GM12878 (cell line): Measurements from ENCODE around the gene CAMK4. TPM values are rescaled to one million over a fixed set of nuclear protein-coding genes. Genes with fewer than 3 reads are reported as not detected.

ENCODE experiments used
- ATAC-seq: fragments of 200-7000 bp; cut with Tn5 transposase; 3 replicates; pipeline ENCODE4 v1.9.1; 2020; ENCODE audit warnings: mild to moderate bottlenecking, moderate library complexity
- BruUV-seq: library from RNA; stranded (reverse); fragments of 400-500 nt; replicated peaks from 2 replicates; lab custom pipeline; 2021; lab: Mats Ljungman, UMichigan
- CTCF ChIA-PET: fragments of 300-600 bp; sonication (Branson Sonifier 250); formaldehyde crosslinking; extraction: SDS; loops from one replicate; lab custom pipeline; 2021; ENCODE audit warnings: inconsistent platforms; lab: Yijun Ruan, JAX
- POLR2A ChIA-PET: fragments of 350-600 bp; formaldehyde crosslinking; extraction: SDS; loops from one replicate; lab custom pipeline; 2021; ENCODE audit warnings: inconsistent platforms; lab: Charles Lee
- RAD21 ChIA-PET: fragments of 300-600 bp; sonication (Branson Sonifier 250); formaldehyde crosslinking; loops from one replicate; lab custom pipeline; 2023; ENCODE audit warnings: antibody characterized with exemption; ENCODE audit not compliant: unreplicated experiment; lab: Charles Lee
- SMC1A ChIA-PET: fragments of 300-600 bp; sonication (Branson Sonifier 250); formaldehyde crosslinking; loops from one replicate; lab custom pipeline; 2023; ENCODE audit not compliant: unreplicated experiment, uncharacterized antibody; lab: Charles Lee
- DNase-seq: peaks from one replicate; pipeline ENCODE4 v3.0.0-alpha.2; 2011; ENCODE audit warnings: low read depth, low spot score
- FAIRE-seq: peaks from 3 replicates; lab custom pipeline; 2011; peaks lifted over from hg19 to GRCh38; lab: Jason Lieb, UNC
- H2AFZ ChIP-seq: 2 replicates; pipeline ENCODE4 v1.6.0; 2011; ENCODE audit warnings: low read depth, low read length, control low read depth; ENCODE audit not compliant: control insufficient read depth
- H3K27ac ChIP-seq: 2 replicates; pipeline ENCODE4 v1.5.1; 2011; ENCODE audit warnings: control low read depth; ENCODE audit not compliant: control insufficient read depth, insufficient read depth
- H3K27me3 ChIP-seq, 2 experiments: replicated peaks in 1 of 2; 2 replicates each; pipeline versions ENCODE4 v1.6.0 to v1.6.1; 2011; ENCODE audit warnings: low read length in 1 of 2; ENCODE audit not compliant: control insufficient read depth in 2 of 2, insufficient read depth in 2 of 2
- H3K36me3 ChIP-seq, 2 experiments: 2 replicates each; pipeline ENCODE4 v1.5.1; 2011; ENCODE audit warnings: low read length in 1 of 2; ENCODE audit not compliant: control insufficient read depth in 2 of 2, insufficient read depth in 2 of 2
- H3K4me1 ChIP-seq: 2 replicates; pipeline ENCODE4 v1.6.1; 2011; ENCODE audit warnings: mild to moderate bottlenecking, low read length, moderate library complexity, mixed read lengths; ENCODE audit not compliant: control insufficient read depth, insufficient read depth
- H3K4me2 ChIP-seq: 2 replicates; pipeline ENCODE4 v1.6.0; 2011; ENCODE audit warnings: control low read depth; ENCODE audit not compliant: control insufficient read depth, insufficient read depth
- H3K4me3 ChIP-seq: fragments of 200-600 bp; sonication (generic); 2 replicates; pipeline ENCODE4 v1.5.1; 2016
- H3K79me2 ChIP-seq: 2 replicates; pipeline ENCODE4 v1.6.0; 2011; ENCODE audit warnings: low read length; ENCODE audit not compliant: control insufficient read depth, insufficient read depth
- H3K9ac ChIP-seq: 2 replicates; pipeline ENCODE4 v1.8.0; 2011; ENCODE audit warnings: low read length, control low read depth, mixed read lengths; ENCODE audit not compliant: control insufficient read depth, insufficient read depth
- H3K9me3 ChIP-seq: replicated peaks from 3 replicates; pipeline ENCODE4 v1.5.1; 2011; ENCODE audit warnings: mild to moderate bottlenecking, low read length; ENCODE audit not compliant: control insufficient read depth, insufficient read depth
- H4K20me1 ChIP-seq: 2 replicates; pipeline ENCODE4 v1.6.0; 2011; ENCODE audit not compliant: control insufficient read depth, insufficient read depth
- ELK1 ChIP-seq: IDR thresholded peaks from 2 replicates; pipeline ENCODE4 v1.6.1; 2012; ENCODE audit warnings: low read depth, low read length, improper control_type of control experiment
- EP300 ChIP-seq, 2 experiments: fragments of 150-350 bp in 1 of 2; IDR thresholded peaks; 2 replicates each; pipeline ENCODE4 v1.6.1; 2011 to 2012; ENCODE audit warnings: low read depth in 2 of 2, low read length in 2 of 2, borderline replicate concordance in 1 of 2, improper control_type of control experiment in 1 of 2, inconsistent platforms in 1 of 2; ENCODE audit not compliant: control insufficient read depth in 1 of 2
- HDAC2 ChIP-seq: fragments of 200-600 bp; sonication (generic); IDR thresholded peaks from 2 replicates; pipeline ENCODE4 v1.6.1; 2017
- MYC ChIP-seq: IDR thresholded peaks from 2 replicates; pipeline ENCODE4 v1.6.1; 2011; ENCODE audit warnings: mild to moderate bottlenecking, low read length, moderate library complexity, inconsistent platforms; ENCODE audit not compliant: insufficient read depth, insufficient replicate concordance, insufficient read length, severe bottlenecking
- NR2F1 ChIP-seq: fragments of 450-650 bp; conservative IDR thresholded peaks from 2 replicates; pipeline ENCODE4 v1.6.1; 2017; ENCODE audit warnings: mild to moderate bottlenecking
- PAX8 ChIP-seq: fragments of 450-650 bp; IDR thresholded peaks from 2 replicates; pipeline ENCODE4 v1.6.1; 2017; ENCODE audit warnings: mild to moderate bottlenecking, moderate library complexity
- POU2F2 ChIP-seq: IDR thresholded peaks from 3 replicates; pipeline ENCODE4 v1.6.1; 2011; ENCODE audit warnings: low read depth, mild to moderate bottlenecking, low read length, borderline replicate concordance
- RELA ChIP-seq: fragments of 450-650 bp; IDR thresholded peaks from 2 replicates; pipeline ENCODE4 v1.8.0; 2014; ENCODE audit warnings: borderline replicate concordance; ENCODE audit not compliant: partially characterized antibody
- RFX5 ChIP-seq: IDR thresholded peaks from 2 replicates; pipeline ENCODE4 v1.6.1; 2011; ENCODE audit warnings: low read depth, low read length, improper control_type of control experiment
- TARDBP ChIP-seq: IDR thresholded peaks from 2 replicates; pipeline ENCODE4 v1.6.1; 2016; ENCODE audit warnings: borderline replicate concordance
- USF2 ChIP-seq: IDR thresholded peaks from 2 replicates; pipeline ENCODE4 v1.6.1; 2011; ENCODE audit warnings: low read depth, low read length, improper control_type of control experiment, borderline replicate concordance
- ZBTB33 ChIP-seq: fragments of 450-650 bp; IDR thresholded peaks from 2 replicates; pipeline ENCODE4 v1.6.1; 2017; ENCODE audit warnings: mild to moderate bottlenecking
- WGBS: methylation state at CpG from one replicate; pipeline ENCODE4 v1.1.6; 2016; ENCODE audit warnings: low lambda C conversion rate; ENCODE audit not compliant: insufficient replicate concordance, insufficient coverage; ENCODE audit errors: missing lambda C conversion rate; 5-methylcytosine and 5-hydroxymethylcytosine counted together
- in situ Hi-C: fragments of 300-500 bp; cut with MboI; formaldehyde crosslinking; loops from 9 replicates; pipeline ENCODE4 v1.14.3; 2018; ENCODE audit warnings: mixed read lengths
- intact Hi-C: fragments of 100-400 bp; cut with micrococcal nuclease; formaldehyde crosslinking; loops from one replicate; pipeline ENCODE4 v1.14.2; 2022; ENCODE audit not compliant: unreplicated experiment
- polyA plus RNA-seq, 11 experiments: library from polyadenylated mRNA; depleted of rRNA in 4 of 11; unstranded in 6 of 11; stranded (reverse) in 5 of 11; fragments of >200 nt; fragmentation: Nextera tagmentation in 4 of 11; fragmentation: Illumina TruSeq in 1 of 11; extraction: Ambion mirVana in 4 of 11; extraction: Trizol in 1 of 11; gene quantifications; 1 replicate in 1 of 11; 2 replicates in 10 of 11; pipeline versions ENCODE4 v1.2.1 to v1.2.3, GENCODE V29; 2011 to 2016; ENCODE audit warnings: inconsistent platforms in 2 of 11, missing spikeins in 2 of 11, low read depth in 1 of 11
- total RNA-seq, 4 experiments: library from RNA; depleted of rRNA in 3 of 4; stranded (reverse); fragments of >200 nt in 3 of 4; fragmentation: Illumina TruSeq in 1 of 4; extraction: Trizol in 1 of 4; gene quantifications; 2 replicates each; pipeline versions ENCODE4 v1.2.1 to v1.2.3, GENCODE V29; 2013 to 2021

The CAMK4 gene
- total and polyA plus RNA-seq, 10 of the 15 experiments (the other 5 are each of a cell fraction or from before 2014, with no cell fraction given), result 13.3 to 51.9 (median 35.3) TPM

- Histone ChIP-seq H3K27ac (no peak overlapping the region), H3K79me2 (no peaks in the 10 kb centered on the region), H2AFZ (no peak overlapping the region), H3K4me2 (no peak overlapping the region), H3K9ac (no peak overlapping the region), H3K9me3 (peaks cover 6% of the 10 kb centered on the region; the same call in 2 of the 3 replicates), H3K4me3 (no peak overlapping the region), H3K27me3 (no peaks in the 10 kb centered on the region), H3K4me1 (no peaks in the 10 kb centered on the region), H4K20me1 (no peaks in the 10 kb centered on the region), H3K36me3 (no peaks in the 10 kb centered on the region; a peak in 1 of 4 replicates)
- in situ Hi-C loops (no loop called here), intact Hi-C loops (no loop called here)
- ChIA-PET POLR2A (no interaction called here), RAD21 (interaction anchor here (1.2 kb wide), 1 partner anchor 91 kb away, joined by 3 read pairs; no protein-coding TSS in a partner anchor), CTCF (interaction anchor here (0.7 kb wide), 2 partner anchors 26 to 216 kb away, joined by 3 to 4 read pairs; no protein-coding TSS in a partner anchor), SMC1A (interaction anchor here (1.2 to 2.7 kb wide), 5 partner anchors 9 to 236 kb away, joined by 3 to 21 read pairs (median 7); no protein-coding TSS in a partner anchor)
- 50% methylated on average over 2 of the region's 2 CpGs for WGBS
- no peak for TF ChIP-seq USF2
- TF ChIP-seq MYC, result no peak
- TF ChIP-seq ELK1, result no peak
- TF ChIP-seq RELA, result no peak
- TF ChIP-seq HDAC2, result no peak
- TF ChIP-seq NR2F1, result no peak
- no peak for TF ChIP-seq EP300 (IDR thresholded peaks at IDR 0.05; ENCODE audit: borderline replicate concordance in 1 of 2, control insufficient read depth in 1 of 2, low read depth in 2 of 2, low read length in 2 of 2)
- TF ChIP-seq ZBTB33, result no peak
- no peak for TF ChIP-seq RFX5
- TF ChIP-seq PAX8, result no peak
- TF ChIP-seq POU2F2, result no peak
- no peak for TF ChIP-seq TARDBP
- FAIRE-seq (peak; percentile 27), DNase-seq (no peak), ATAC-seq (peak; percentile 29)
- BruUV-seq, result no TSS peak
Measured at GRCh38 chr5:111399113-111399512, 174.9 kb downstream of the CAMK4 start.
